HepG2 (cell line): Measurements from ENCODE around the gene SEC11A. TPM values are rescaled to one million over a fixed set of nuclear protein-coding genes. Genes with fewer than 3 reads are reported as not detected.

Source experiments
- ATAC-seq: fragments of 200-7000 bp; cut with Tn5 transposase; 3 replicates; pipeline ENCODE4 v1.9.1; 2020; ENCODE audit warnings: mild to moderate bottlenecking, moderate library complexity
- BruUV-seq: library from RNA; stranded (reverse); fragments of 400-500 nt; replicated peaks from 2 replicates; lab custom pipeline; 2021; lab: Mats Ljungman, UMichigan
- CTCF ChIA-PET: fragments of 300-600 bp; formaldehyde crosslinking; extraction: SDS; loops from one replicate; lab custom pipeline; 2021; ENCODE audit warnings: low total read pairs, inconsistent platforms, low intra/inter-chr PET ratio; lab: Yijun Ruan, JAX
- POLR2A ChIA-PET: fragments of 350-600 bp; sonication (Branson Sonifier 250); formaldehyde crosslinking; loops from one replicate; lab custom pipeline; 2020; ENCODE audit warnings: antibody characterized with exemption, inconsistent platforms; lab: Yijun Ruan, JAX
- DNase-seq: peaks from one replicate; pipeline ENCODE4 v3.0.0-alpha.2; 2015; ENCODE audit warnings: low spot score
- FAIRE-seq: peaks from 3 replicates; lab custom pipeline; 2011; peaks lifted over from hg19 to GRCh38; lab: Jason Lieb, UNC
- H2AFZ ChIP-seq: one replicate; pipeline ENCODE4 v1.6.1; 2011; ENCODE audit warnings: low read length, inconsistent platforms
- H3K27ac ChIP-seq: fragments of 300-600 bp; 3 replicates; pipeline ENCODE4 v1.8.0; 2011; ENCODE audit warnings: mixed run types, mild to moderate bottlenecking, mixed read lengths, low read length, inconsistent platforms; ENCODE audit not compliant: insufficient read depth; ENCODE audit errors: extremely low read length
- H3K27me3 ChIP-seq, 2 experiments: fragments of 200-600 bp in 1 of 2; 2 replicates in 1 of 2; 3 replicates in 1 of 2; pipeline versions ENCODE4 v1.6.0 to v1.8.0; 2011; ENCODE audit warnings: low read length in 2 of 2, mild to moderate bottlenecking in 2 of 2, moderate library complexity in 2 of 2, inconsistent platforms in 1 of 2; ENCODE audit not compliant: insufficient read depth in 2 of 2, control insufficient read depth in 1 of 2
- H3K36me3 ChIP-seq, 2 experiments: fragments of 200-600 bp in 1 of 2; replicated peaks in 1 of 2; 2 replicates in 1 of 2; 3 replicates in 1 of 2; pipeline versions ENCODE4 v1.5.1 to v1.8.0; 2011; ENCODE audit warnings: low read length in 2 of 2, inconsistent platforms in 1 of 2; ENCODE audit not compliant: insufficient read depth in 2 of 2, control insufficient read depth in 1 of 2
- H3K4me1 ChIP-seq: 2 replicates; pipeline ENCODE4 v1.5.1; 2012; ENCODE audit warnings: low read length, inconsistent platforms; ENCODE audit not compliant: insufficient read depth
- H3K4me2 ChIP-seq: 2 replicates; pipeline ENCODE4 v1.6.0; 2011; ENCODE audit warnings: low read depth, low read length, inconsistent platforms
- H3K4me3 ChIP-seq, 3 experiments: fragments of 200-600 bp in 1 of 3; sonication (generic), shearing (Covaris generic) in 1 of 3; replicated peaks in 1 of 3; 2 replicates each; pipeline ENCODE4 v1.5.1; 2011 to 2016; ENCODE audit warnings: low read length in 3 of 3, inconsistent platforms in 2 of 3, low read depth in 2 of 3, mild to moderate bottlenecking in 2 of 3, control low read depth in 1 of 3, mixed read lengths in 1 of 3; ENCODE audit not compliant: insufficient read depth in 1 of 3
- H3K79me2 ChIP-seq: one replicate; pipeline ENCODE4 v1.6.1; 2011; ENCODE audit warnings: low read length, inconsistent platforms; ENCODE audit not compliant: insufficient read depth
- H3K9ac ChIP-seq: 2 replicates; pipeline ENCODE4 v1.6.0; 2011; ENCODE audit warnings: mild to moderate bottlenecking, low read depth, low read length, inconsistent platforms; ENCODE audit not compliant: insufficient read depth
- H3K9me3 ChIP-seq: 2 replicates; pipeline ENCODE4 v1.5.1; 2012; ENCODE audit warnings: mild to moderate bottlenecking, low read length
- H4K20me1 ChIP-seq: 2 replicates; pipeline ENCODE4 v1.6.0; 2011; ENCODE audit warnings: inconsistent platforms, mild to moderate bottlenecking, low read length, moderate library complexity; ENCODE audit not compliant: insufficient read depth
- BORCS8-MEF2B ChIP-seq: sonication (generic); formaldehyde crosslinking; IDR thresholded peaks from 2 replicates; pipeline ENCODE4 v1.8.0; 2022; ENCODE audit warnings: mild to moderate bottlenecking, missing genetic modification reagents
- EZH2 ChIP-seq: conservative IDR thresholded peaks from 2 replicates; pipeline ENCODE4 v1.6.1; 2012; ENCODE audit warnings: mild to moderate bottlenecking, low read depth, low read length, moderate library complexity
- MTA1 ChIP-seq: sonication (generic); formaldehyde crosslinking; IDR thresholded peaks from 2 replicates; pipeline ENCODE4 v1.4.0; 2020; ENCODE audit warnings: missing genetic modification reagents, mild to moderate bottlenecking, borderline replicate concordance
- NCOA1 ChIP-seq: sonication (generic); formaldehyde crosslinking; IDR thresholded peaks from 2 replicates; pipeline ENCODE4 v1.9.0; 2021; ENCODE audit warnings: missing genetic modification reagents
- SAFB2 ChIP-seq: sonication (generic); formaldehyde crosslinking; IDR thresholded peaks from 2 replicates; pipeline ENCODE4 v1.5.1; 2020; ENCODE audit warnings: missing genetic modification reagents, low read depth, mild to moderate bottlenecking, borderline replicate concordance
- STAG1 ChIP-seq: sonication (generic); formaldehyde crosslinking; IDR thresholded peaks from 2 replicates; pipeline ENCODE4 v1.4.0; 2020; ENCODE audit warnings: missing genetic modification reagents
- WIZ ChIP-seq: sonication (generic); formaldehyde crosslinking; IDR thresholded peaks from 2 replicates; pipeline ENCODE4 v1.5.1; 2020; ENCODE audit warnings: mild to moderate bottlenecking, missing genetic modification reagents
- WGBS: methylation state at CpG from one replicate; pipeline ENCODE4 v1.1.6; 2017; ENCODE audit warnings: low lambda C conversion rate; 5-methylcytosine and 5-hydroxymethylcytosine counted together
- in situ Hi-C: cut with HindIII; loops from 2 replicates; pipeline ENCODE4 v1.10.0; 2017; ENCODE audit warnings: low pct_unique_long_range_greater_than_20kb; ENCODE audit not compliant: extremely low pct_ligation_motif_present
- intact Hi-C: fragments of 100-400 bp; cut with micrococcal nuclease; formaldehyde crosslinking; loops from one replicate; pipeline ENCODE4 v1.10.0; 2022; ENCODE audit not compliant: unreplicated experiment
- polyA plus RNA-seq, 8 experiments: library from polyadenylated mRNA; depleted of rRNA in 3 of 8; stranded (reverse) in 7 of 8; unstranded in 1 of 8; fragments of >200 nt; fragmentation: Illumina TruSeq in 4 of 8; extraction: Trizol in 4 of 8; gene quantifications; 2 replicates each; pipeline versions ENCODE4 v1.2.1 to v1.2.3, GENCODE V29; 2011 to 2016; ENCODE audit warnings: low read depth in 4 of 8, missing spikeins in 1 of 8, mixed read lengths in 1 of 8; ENCODE audit not compliant: insufficient read depth in 1 of 8
- total RNA-seq, 5 experiments: library from RNA; depleted of rRNA; stranded (reverse); fragments of >200 nt; fragmentation: Illumina TruSeq; extraction: Trizol; gene quantifications; 2 replicates each; pipeline ENCODE4 v1.2.3, GENCODE V29; 2016; ENCODE audit warnings: low read depth in 1 of 5
- TF ChIP-seq, protein P1 (sequence below): IDR thresholded peaks from 2 replicates; pipeline ENCODE4 v1.6.1; 2016

SEC11A gene
- total and polyA plus RNA-seq, 2 of the 13 experiments (the other 11 are each of a cell fraction or from before 2014, with no cell fraction given): 141 to 230 TPM

GRCh38 chr15:84653584-84653909 is 62.4 kb downstream of the SEC11A start:
- DNase-seq (no peak), FAIRE-seq (no peak), ATAC-seq (no peak)
- Histone ChIP-seq H3K79me2 (peaks cover 15% of the 10 kb centered on the region), H3K4me1 (peaks cover 57% of the 10 kb centered on the region), H3K36me3 (peaks cover 5 to 14% of the 10 kb centered on the region in 2 experiments), H3K9me3 (no peaks in the 10 kb centered on the region), H2AFZ (no peak overlapping the region), H3K27ac (peak overlapping the region; percentile 83), H3K9ac (peak overlapping the region; percentile 88), H3K27me3 (no peaks in the 10 kb centered on the region; a peak in 1 of 5 replicates), H4K20me1 (no peaks in the 10 kb centered on the region), H3K4me3 (peak overlapping the region; percentile 74 to 89 (median 85)), H3K4me2 (peak overlapping the region; percentile 100)
- TF ChIP-seq WIZ (CRISPR knock-in tag): no peak
- 0 out of 2 replicates have a peak, but pooled peaks have one; percentile 2 for TF ChIP-seq BORCS8-MEF2B
- TF ChIP-seq EZH2: no peak
- 0 out of 2 replicates have a peak, but pooled peaks have one; percentile 57 for TF ChIP-seq NCOA1
- TF ChIP-seq SAFB2 (CRISPR knock-in tag): 0 out of 2 replicates have a peak, but pooled peaks have one; percentile 41
- no peak for TF ChIP-seq STAG1
- TF ChIP-seq MTA1: 0 out of 2 replicates have a peak, but pooled peaks have one; percentile 1
- TF ChIP-seq, protein P1, sequence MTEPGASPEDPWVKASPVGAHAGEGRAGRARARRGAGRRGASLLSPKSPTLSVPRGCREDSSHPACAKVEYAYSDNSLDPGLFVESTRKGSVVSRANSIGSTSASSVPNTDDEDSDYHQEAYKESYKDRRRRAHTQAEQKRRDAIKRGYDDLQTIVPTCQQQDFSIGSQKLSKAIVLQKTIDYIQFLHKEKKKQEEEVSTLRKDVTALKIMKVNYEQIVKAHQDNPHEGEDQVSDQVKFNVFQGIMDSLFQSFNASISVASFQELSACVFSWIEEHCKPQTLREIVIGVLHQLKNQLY (CRISPR knock-in tag): no peak
- CTCF ChIA-PET: interaction anchor here (1.6 to 1.7 kb wide), 2 partner anchors 54 to 274 kb away, joined by 4 to 6 read pairs; no protein-coding TSS in a partner anchor
- TSS peak; percentile 84 for BruUV-seq
- intact Hi-C loops: loop anchor here (10.0 kb wide), 1 partner anchor 161 kb away; the partner anchor contains the start of gene ALPK3
- POLR2A ChIA-PET: interaction anchor here (1.0 to 6.7 kb wide), 14 partner anchors 10 to 95 kb away, joined by 3 to 47 read pairs (median 6); partner anchors contain the start of genes SEC11A, ZNF592 and ZSCAN2
- 0% methylated on average over 3 of the region's 7 CpGs for WGBS
- in situ Hi-C loops: loop anchor here (10.0 kb wide), 1 partner anchor 271 kb away; no protein-coding TSS in a partner anchor
